Head of caudate nucleus (tissue), 42 donors: ENCODE results near the gene MCU.
"Not testable (repeated sequence)": the region's sequence is repeated elsewhere in the genome, so short reads cannot be mapped to it uniquely, and the experiment has no call there.

Source experiments
- DNase-seq, 42 donors: peaks; one replicate each; pipeline versions ENCODE4 v3.0.0 to v3.0.0-alpha.2; 2020 to 2021; ENCODE audit warnings: mixed read lengths in 7 of 42
- intact Hi-C: fragments of 100-400 bp; cut with DNase I; formaldehyde crosslinking; loops from one replicate; pipeline ENCODE4 v1.15.0; 2022

MCU gene

GRCh38 chr10:72682638-72683037 lies 9.3 kb upstream of the MCU start:
- no peak for DNase-seq

GRCh38 chr10:72685264-72685921 lies 6.5 kb upstream of the MCU start:
- intact Hi-C loops: no loop called here
- DNase-seq: no peak

More at GRCh38 chr10:72682638-72683037, 9.3 kb upstream of the MCU start:
- intact Hi-C loops: no loop called here

GRCh38 chr10:72686430-72686829 lies 5.5 kb upstream of the MCU start:
- intact Hi-C loops: not testable (repeated sequence)

GRCh38 chr10:72687035-72687434 lies 4.9 kb upstream of the MCU start:
- intact Hi-C loops: no loop called here
- no peak for DNase-seq

More at GRCh38 chr10:72686430-72686829, 5.5 kb upstream of the MCU start:
- DNase-seq: not testable (repeated sequence)

GRCh38 chr10:72688208-72688651 lies 3.7 kb upstream of the MCU start:
- intact Hi-C loops: no loop called here
- no peak for DNase-seq

- intact Hi-C loops: loop anchor here (10.0 kb wide), 1 partner anchor 315 kb away; no protein-coding TSS in a partner anchor
- no peak for DNase-seq
These were observed 2.3 kb upstream of the MCU start for GRCh38 chr10:72689660-72690059.

- DNase-seq: no peak
- intact Hi-C loops: loop anchor here (10.0 kb wide), 1 partner anchor 315 kb away; no protein-coding TSS in a partner anchor
These were observed 1.7 kb upstream of the MCU start for GRCh38 chr10:72690071-72690755.

GRCh38 chr10:72691470-72691862 lies 477 bp upstream of the MCU start:
- no peak for DNase-seq
- intact Hi-C loops: loop anchor here (10.0 kb wide), 1 partner anchor 317 kb away; no protein-coding TSS in a partner anchor

GRCh38 chr10:72692744-72692993 lies 726 bp downstream of the MCU start:
- intact Hi-C loops: loop anchor here (10.0 kb wide), 1 partner anchor 318 kb away; no protein-coding TSS in a partner anchor
- DNase-seq: no peak

- peak in 2 of 42 donors; percentile 3 for DNase-seq
- intact Hi-C loops: loop anchor here (10.0 kb wide), 1 partner anchor 318 kb away; no protein-coding TSS in a partner anchor
These were observed 1.2 kb downstream of the MCU start for GRCh38 chr10:72692994-72693781.

- intact Hi-C loops: loop anchor here (10.0 kb wide), 1 partner anchor 320 kb away; no protein-coding TSS in a partner anchor
- DNase-seq: peak in 15 of 42 donors; percentile 5 to 59 (median 29)
These were observed 2.8 kb downstream of the MCU start for GRCh38 chr10:72694476-72695369.

- DNase-seq: no peak
- intact Hi-C loops: loop anchor here (10.0 kb wide), 1 partner anchor 321 kb away; no protein-coding TSS in a partner anchor
These were observed 3.6 kb downstream of the MCU start for GRCh38 chr10:72695496-72695895.

- DNase-seq: no peak
- intact Hi-C loops: loop anchor here (10.0 kb wide), 1 partner anchor 323 kb away; no protein-coding TSS in a partner anchor
These were observed 5.8 kb downstream of the MCU start for GRCh38 chr10:72697716-72698115.

GRCh38 chr10:72702465-72702864 lies 10.5 kb downstream of the MCU start:
- DNase-seq, intact Hi-C loops: not testable (repeated sequence)

GRCh38 chr10:72702868-72703581 lies 11.1 kb downstream of the MCU start:
- DNase-seq: no peak
- intact Hi-C loops: no loop called here

GRCh38 chr10:72704117-72704516 lies 12.2 kb downstream of the MCU start:
- intact Hi-C loops: no loop called here
- DNase-seq: no peak

- no peak for DNase-seq
- intact Hi-C loops: no loop called here
These were observed 17.1 kb downstream of the MCU start for GRCh38 chr10:72709041-72709440.

GRCh38 chr10:72712136-72712535 lies 20.2 kb downstream of the MCU start:
- intact Hi-C loops: no loop called here

More at GRCh38 chr10:72712136-72712535, 20.2 kb downstream of the MCU start:
- peak in 2 of 42 donors; percentile 16 to 17 for DNase-seq
